GM12878 (cell line): ENCODE measurements around the gene ABHD15. TPM values are rescaled to one million over a fixed set of nuclear protein-coding genes. Genes with fewer than 3 reads are reported as not detected.

ENCODE experiments used
- ATAC-seq: fragments of 200-7000 bp; cut with Tn5 transposase; 3 replicates; pipeline ENCODE4 v1.9.1; 2020; ENCODE audit warnings: mild to moderate bottlenecking, moderate library complexity
- BruUV-seq: library from RNA; stranded (reverse); fragments of 400-500 nt; replicated peaks from 2 replicates; lab custom pipeline; 2021; lab: Mats Ljungman, UMichigan
- CTCF ChIA-PET: fragments of 300-600 bp; sonication (Branson Sonifier 250); formaldehyde crosslinking; extraction: SDS; loops from one replicate; lab custom pipeline; 2021; ENCODE audit warnings: inconsistent platforms; lab: Yijun Ruan, JAX
- POLR2A ChIA-PET: fragments of 350-600 bp; formaldehyde crosslinking; extraction: SDS; loops from one replicate; lab custom pipeline; 2021; ENCODE audit warnings: inconsistent platforms; lab: Charles Lee
- RAD21 ChIA-PET: fragments of 300-600 bp; sonication (Branson Sonifier 250); formaldehyde crosslinking; loops from one replicate; lab custom pipeline; 2023; ENCODE audit warnings: antibody characterized with exemption; ENCODE audit not compliant: unreplicated experiment; lab: Charles Lee
- SMC1A ChIA-PET: fragments of 300-600 bp; sonication (Branson Sonifier 250); formaldehyde crosslinking; loops from one replicate; lab custom pipeline; 2023; ENCODE audit not compliant: unreplicated experiment, uncharacterized antibody; lab: Charles Lee
- DNase-seq: peaks from one replicate; pipeline ENCODE4 v3.0.0-alpha.2; 2011; ENCODE audit warnings: low read depth, low spot score
- FAIRE-seq: peaks from 3 replicates; lab custom pipeline; 2011; peaks lifted over from hg19 to GRCh38; lab: Jason Lieb, UNC
- H2AFZ ChIP-seq: 2 replicates; pipeline ENCODE4 v1.6.0; 2011; ENCODE audit warnings: low read depth, low read length, control low read depth; ENCODE audit not compliant: control insufficient read depth
- H3K27ac ChIP-seq: 2 replicates; pipeline ENCODE4 v1.5.1; 2011; ENCODE audit warnings: control low read depth; ENCODE audit not compliant: control insufficient read depth, insufficient read depth
- H3K27me3 ChIP-seq, 2 experiments: replicated peaks in 1 of 2; 2 replicates each; pipeline versions ENCODE4 v1.6.0 to v1.6.1; 2011; ENCODE audit warnings: low read length in 1 of 2; ENCODE audit not compliant: control insufficient read depth in 2 of 2, insufficient read depth in 2 of 2
- H3K36me3 ChIP-seq, 2 experiments: 2 replicates each; pipeline ENCODE4 v1.5.1; 2011; ENCODE audit warnings: low read length in 1 of 2; ENCODE audit not compliant: control insufficient read depth in 2 of 2, insufficient read depth in 2 of 2
- H3K4me1 ChIP-seq: 2 replicates; pipeline ENCODE4 v1.6.1; 2011; ENCODE audit warnings: mild to moderate bottlenecking, low read length, moderate library complexity, mixed read lengths; ENCODE audit not compliant: control insufficient read depth, insufficient read depth
- H3K4me2 ChIP-seq: 2 replicates; pipeline ENCODE4 v1.6.0; 2011; ENCODE audit warnings: control low read depth; ENCODE audit not compliant: control insufficient read depth, insufficient read depth
- H3K4me3 ChIP-seq: fragments of 200-600 bp; sonication (generic); 2 replicates; pipeline ENCODE4 v1.5.1; 2016
- H3K79me2 ChIP-seq: 2 replicates; pipeline ENCODE4 v1.6.0; 2011; ENCODE audit warnings: low read length; ENCODE audit not compliant: control insufficient read depth, insufficient read depth
- H3K9ac ChIP-seq: 2 replicates; pipeline ENCODE4 v1.8.0; 2011; ENCODE audit warnings: low read length, control low read depth, mixed read lengths; ENCODE audit not compliant: control insufficient read depth, insufficient read depth
- H3K9me3 ChIP-seq: replicated peaks from 3 replicates; pipeline ENCODE4 v1.5.1; 2011; ENCODE audit warnings: mild to moderate bottlenecking, low read length; ENCODE audit not compliant: control insufficient read depth, insufficient read depth
- H4K20me1 ChIP-seq: 2 replicates; pipeline ENCODE4 v1.6.0; 2011; ENCODE audit not compliant: control insufficient read depth, insufficient read depth
- BACH1 ChIP-seq: fragments of 450-650 bp; IDR thresholded peaks from 2 replicates; pipeline ENCODE4 v1.6.1; 2017; ENCODE audit warnings: mild to moderate bottlenecking, borderline replicate concordance
- CEBPB ChIP-seq, 2 experiments: fragments of 150-350 bp in 1 of 2; IDR thresholded peaks; 2 replicates each; pipeline ENCODE4 v1.6.1; 2012 to 2014; ENCODE audit warnings: low read depth in 2 of 2, low read length in 2 of 2, borderline replicate concordance in 1 of 2, inconsistent platforms in 1 of 2
- CHD4 ChIP-seq: fragments of 200-600 bp; sonication (generic); IDR thresholded peaks from 2 replicates; pipeline ENCODE4 v1.6.1; 2016; ENCODE audit warnings: mild to moderate bottlenecking
- HCFC1 ChIP-seq: fragments of 150-350 bp; IDR thresholded peaks from 2 replicates; pipeline ENCODE4 v1.6.1; 2014; ENCODE audit warnings: low read length
- MTA2 ChIP-seq: fragments of 450-650 bp; IDR thresholded peaks from 2 replicates; pipeline ENCODE4 v1.6.1; 2016; ENCODE audit warnings: low read depth, mild to moderate bottlenecking, moderate library complexity
- MXI1 ChIP-seq: fragments of 150-350 bp; IDR thresholded peaks from 2 replicates; pipeline ENCODE4 v1.6.1; 2011; ENCODE audit warnings: low read depth, mild to moderate bottlenecking, inconsistent platforms, low read length, improper control_type of control experiment
- NFYA ChIP-seq: IDR thresholded peaks from 2 replicates; pipeline ENCODE4 v1.6.1; 2011; ENCODE audit warnings: low read depth, mild to moderate bottlenecking, low read length, improper control_type of control experiment, borderline replicate concordance
- NR2F1 ChIP-seq: fragments of 450-650 bp; conservative IDR thresholded peaks from 2 replicates; pipeline ENCODE4 v1.6.1; 2017; ENCODE audit warnings: mild to moderate bottlenecking
- TAF1 ChIP-seq: IDR thresholded peaks from 2 replicates; pipeline ENCODE4 v1.6.1; 2011; ENCODE audit warnings: mild to moderate bottlenecking, low read depth, low read length, borderline replicate concordance
- WRNIP1 ChIP-seq: IDR thresholded peaks from 2 replicates; pipeline ENCODE4 v1.6.1; 2011; ENCODE audit warnings: low read depth, low read length, improper control_type of control experiment, borderline replicate concordance
- ZNF274 ChIP-seq: IDR thresholded peaks from one replicate; pipeline ENCODE4 v1.8.0; 2011; ENCODE audit not compliant: insufficient read length, insufficient read depth
- ZNF384 ChIP-seq: IDR thresholded peaks from 2 replicates; pipeline ENCODE4 v1.6.1; 2012; ENCODE audit warnings: low read depth, mild to moderate bottlenecking, low read length, improper control_type of control experiment, borderline replicate concordance
- WGBS: methylation state at CpG from one replicate; pipeline ENCODE4 v1.1.6; 2016; ENCODE audit warnings: low lambda C conversion rate; ENCODE audit not compliant: insufficient replicate concordance, insufficient coverage; ENCODE audit errors: missing lambda C conversion rate; 5-methylcytosine and 5-hydroxymethylcytosine counted together
- in situ Hi-C: fragments of 300-500 bp; cut with MboI; formaldehyde crosslinking; loops from 9 replicates; pipeline ENCODE4 v1.14.3; 2018; ENCODE audit warnings: mixed read lengths
- intact Hi-C: fragments of 100-400 bp; cut with micrococcal nuclease; formaldehyde crosslinking; loops from one replicate; pipeline ENCODE4 v1.14.2; 2022; ENCODE audit not compliant: unreplicated experiment
- polyA plus RNA-seq, 11 experiments: library from polyadenylated mRNA; depleted of rRNA in 4 of 11; unstranded in 6 of 11; stranded (reverse) in 5 of 11; fragments of >200 nt; fragmentation: Nextera tagmentation in 4 of 11; fragmentation: Illumina TruSeq in 1 of 11; extraction: Ambion mirVana in 4 of 11; extraction: Trizol in 1 of 11; gene quantifications; 1 replicate in 1 of 11; 2 replicates in 10 of 11; pipeline versions ENCODE4 v1.2.1 to v1.2.3, GENCODE V29; 2011 to 2016; ENCODE audit warnings: inconsistent platforms in 2 of 11, missing spikeins in 2 of 11, low read depth in 1 of 11
- total RNA-seq, 4 experiments: library from RNA; depleted of rRNA in 3 of 4; stranded (reverse); fragments of >200 nt in 3 of 4; fragmentation: Illumina TruSeq in 1 of 4; extraction: Trizol in 1 of 4; gene quantifications; 2 replicates each; pipeline versions ENCODE4 v1.2.1 to v1.2.3, GENCODE V29; 2013 to 2021

Gene ABHD15
- total and polyA plus RNA-seq, 10 of the 15 experiments (the other 5 are each of a cell fraction or from before 2014, with no cell fraction given), result 2.1 to 9.2 (median 4.9) TPM

- FAIRE-seq, result no peak
- ChIA-PET CTCF (interaction anchor here (0.8 to 1.8 kb wide), 2 partner anchors 15 to 16 kb away, joined by 3 to 7 read pairs; no protein-coding TSS in a partner anchor), SMC1A (no interaction called here), POLR2A (no interaction called here), RAD21 (interaction anchor here (1.2 kb wide), 1 partner anchor 227 kb away, joined by 4 read pairs; no protein-coding TSS in a partner anchor)
- Histone ChIP-seq H3K9ac (no peak overlapping the region), H3K27ac (no peak overlapping the region), H3K79me2 (no peaks in the 10 kb centered on the region), H3K9me3 (no peaks in the 10 kb centered on the region), H3K27me3 (no peaks in the 10 kb centered on the region; a peak in 1 of 4 replicates), H3K4me2 (no peak overlapping the region), H3K36me3 (no peaks in the 10 kb centered on the region), H4K20me1 (no peaks in the 10 kb centered on the region), H3K4me3 (no peak overlapping the region), H3K4me1 (peaks cover 26% of the 10 kb centered on the region), H2AFZ (no peak overlapping the region)
- ATAC-seq, result no peak
- no peak for DNase-seq
- in situ Hi-C loops, result no loop called here
- 62% methylated on average over 9 of the region's 9 CpGs for WGBS
- BruUV-seq, result no TSS peak
- TF ChIP-seq HCFC1 (no peak), NFYA (no peak), ZNF274 (no peak), MXI1 (no peak), BACH1 (no peak), NR2F1 (no peak), CHD4 (no peak), ZNF384 (no peak), CEBPB (IDR thresholded peaks at IDR 0.05; ENCODE audit: borderline replicate concordance in 1 of 2, low read depth in 2 of 2, low read length in 2 of 2) (no peak), TAF1 (no peak), WRNIP1 (no peak), MTA2 (no peak)
- intact Hi-C loops, result loop anchor here (10.0 kb wide), 1 partner anchor 232 kb away; no protein-coding TSS in a partner anchor
Measured at GRCh38 chr17:29596811-29597210, 30.0 kb upstream of the ABHD15 start.
